ENCODE results near the gene TRAF2.

GRCh38 chr9:136951541-136952320, 65.4 kb downstream of the TRAF2 start, which contains the start of gene LCN12:
- TF ChIP-seq EZH2 (IDR thresholded peaks at IDR 0.05) = no peak
- TF ChIP-seq POLR2AphosphoS5 (IDR thresholded peaks at IDR 0.05; ENCODE audit: borderline replicate concordance, low read depth, low read length) = no peak

Data from SK-N-MC (cell line).